ENCODE results near the gene GOPC. TPM values are rescaled to one million over a fixed set of nuclear protein-coding genes. Genes with fewer than 3 reads are reported as not detected.

Gene GOPC
- total and polyA plus RNA-seq, 2 of the 4 experiments (the other 2 are of a cell fraction): 23.4 to 23.8 TPM

GRCh38 chr6:117512987-117513573 is 89.2 kb downstream of the GOPC start:
- H4K91ac ChIP-seq (ENCODE audit: insufficient read depth, low read depth, low read length): no peak overlapping the region; the same call in 1 of the 2 replicates
- H4K20me1 ChIP-seq (ENCODE audit: insufficient read depth, low read length): no peaks in the 10 kb centered on the region
- intact Hi-C loops (cut with micrococcal nuclease) (no loop called here), in situ Hi-C loops (cut with MboI; ENCODE audit: low sequenced_read_pairs) (no loop called here), dilution Hi-C loops (cut with HindIII; ENCODE audit: low sequenced_read_pairs, unreplicated experiment) (no loop called here)
- no peak overlapping the region; the same call in 1 of the 2 replicates for H3K18ac ChIP-seq (ENCODE audit: low read depth, low read length)
- TF ChIP-seq RCOR1 (IDR thresholded peaks at IDR 0.05; ENCODE audit: insufficient replicate concordance, low read length) (no peak), ELK1 (IDR thresholded peaks at IDR 0.05; ENCODE audit: borderline replicate concordance, low read depth, low read length) (no peak), BHLHE40 (IDR thresholded peaks at IDR 0.05; ENCODE audit: low read depth, low read length) (no peak), MAZ (IDR thresholded peaks at IDR 0.05; ENCODE audit: borderline replicate concordance, low read depth, low read length) (no peak), MAFK (IDR thresholded peaks at IDR 0.05; ENCODE audit: low read depth, low read length) (no peak)
- H3K79me1 ChIP-seq (ENCODE audit: low read depth in 1 of 2, low read length in 2 of 2): peaks cover 35 to 52% of the 10 kb centered on the region in 2 experiments
- peaks cover 7% of the 10 kb centered on the region for H3K9me1 ChIP-seq (ENCODE audit: insufficient read depth, low read length)
- ATAC-seq (ENCODE audit: low read depth) (no peak), DNase-seq (no peak)
- CTCF ChIA-PET: no interaction called here
- no peak overlapping the region for H2AK9ac ChIP-seq (replicated peaks; ENCODE audit: low read depth, low read length, poor library complexity)
- 0 out of 2 replicates have a peak overlapping the region, but pooled peaks have one; percentile 35 for H4K5ac ChIP-seq (ENCODE audit: low read depth, low read length)
- no peak overlapping the region; the same call in 1 of the 2 replicates for H3K4ac ChIP-seq (ENCODE audit: low read depth, low read length)
- H2AFZ ChIP-seq (replicated peaks; ENCODE audit: low read length, poor library complexity): no peak overlapping the region
- no peak overlapping the region for H3K56ac ChIP-seq (ENCODE audit: extremely low read depth, insufficient read depth, low read length)
- no peak overlapping the region for H4K8ac ChIP-seq (ENCODE audit: low read depth in 2 of 2, low read length in 2 of 2)
- no peak overlapping the region for H3K27ac ChIP-seq (ENCODE audit: insufficient read depth, low read length)
- H3K23ac ChIP-seq (ENCODE audit: low read depth, low read length): no peak overlapping the region
- no peaks in the 10 kb centered on the region for H3K9me3 ChIP-seq (ENCODE audit: control insufficient read depth, insufficient read depth, low read length)
- peaks cover 5% of the 10 kb centered on the region for H3K36me3 ChIP-seq (ENCODE audit: control insufficient read depth, insufficient read depth, low read length)
- no peak overlapping the region; the same call in 2 of the 3 replicates for H2BK15ac ChIP-seq (ENCODE audit: low read depth, low read length)
- H3K14ac ChIP-seq (replicated peaks; ENCODE audit: low read depth, low read length): 0 out of 2 replicates have a peak overlapping the region, but pooled peaks have one; percentile 30
- no peak overlapping the region for H3K4me2 ChIP-seq (ENCODE audit: low read depth, low read length)
- no CpG with 5 or more reads among the region's 2 CpGs for WGBS, 2 experiments (ENCODE audit: extremely low coverage in 2 of 2, insufficient read length in 1 of 2)
- no peaks in the 10 kb centered on the region for H3K27me3 ChIP-seq (ENCODE audit: control insufficient read depth, insufficient read depth, low read length)
- POLR2A ChIA-PET (ENCODE audit: unreplicated experiment): no interaction called here
- H2BK120ac ChIP-seq (ENCODE audit: low read depth, low read length): no peak overlapping the region
- no peak overlapping the region for H2BK5ac ChIP-seq (ENCODE audit: low read depth, low read length, poor library complexity, severe bottlenecking)
- H3K4me1 ChIP-seq (ENCODE audit: control insufficient read depth, insufficient read depth, low read length): peaks cover 16% of the 10 kb centered on the region
- no peak overlapping the region for H3K9ac ChIP-seq (ENCODE audit: low read depth, low read length)
- H3K4me3 ChIP-seq (ENCODE audit: insufficient read depth, low read depth, low read length): no peak overlapping the region
- BruUV-seq (replicated peaks): no TSS peak
- H2BK20ac ChIP-seq (ENCODE audit: low read depth, low read length): no peak overlapping the region
- no peak overlapping the region for H2AK5ac ChIP-seq (ENCODE audit: low read depth, low read length)
